22Rv1 (cell line): Measurements from ENCODE around the gene BCL6.

ENCODE experiments used
- CTCF ChIP-seq: fragments of 450-650 bp; IDR thresholded peaks from 2 replicates; pipeline ENCODE4 v1.5.1; 2017; ENCODE audit warnings: mild to moderate bottlenecking
- ZFX ChIP-seq: fragments of 450-650 bp; IDR thresholded peaks from 2 replicates; pipeline ENCODE4 v1.6.1; 2017; ENCODE audit warnings: antibody characterized with exemption, borderline replicate concordance

GRCh38 chr3:187747506-187747905 lies 2.2 kb upstream of the BCL6 start:
- TF ChIP-seq ZFX (no peak), CTCF (no peak)
